Activated CD4-positive, alpha-beta T cell treated with anti-CD3 and anti-CD28 coated beads, Interleukin-2, amount 10 ng/mL, durations not matched to agents 24 days and 14 days (primary cell): ENCODE results near the gene CERCAM. TPM values are rescaled to one million over a fixed set of nuclear protein-coding genes. Genes with fewer than 3 reads are reported as not detected.
A peak's percentile ranks its signal among the peaks of the same experiment; 100 is the strongest.
"Not testable (repeated sequence)": the region's sequence is repeated elsewhere in the genome, so short reads cannot be mapped to it uniquely, and the experiment has no call there.

Experiments used
- DNase-seq: peaks from one replicate; pipeline ENCODE4 v3.0.0; 2022
- H3K27ac Mint-ChIP-seq: one replicate; pipeline ENCODE4 v1.8.0; 2022; ENCODE audit warnings: mild to moderate bottlenecking, mixed read lengths
- H3K27me3 Mint-ChIP-seq: one replicate; pipeline ENCODE4 v1.8.0; 2022; ENCODE audit warnings: mixed read lengths
- H3K36me3 Mint-ChIP-seq: one replicate; pipeline ENCODE4 v1.8.0; 2022; ENCODE audit warnings: low read depth, mild to moderate bottlenecking, mixed read lengths
- H3K4me1 Mint-ChIP-seq: one replicate; pipeline ENCODE4 v1.8.0; 2021; ENCODE audit warnings: mixed read lengths
- H3K4me3 Mint-ChIP-seq: one replicate; pipeline ENCODE4 v1.8.0; 2022; ENCODE audit warnings: mild to moderate bottlenecking, moderate library complexity, mixed read lengths
- H3K9me3 Mint-ChIP-seq: one replicate; pipeline ENCODE4 v1.8.0; 2021; ENCODE audit warnings: mixed read lengths
- intact Hi-C: fragments of 100-400 bp; cut with micrococcal nuclease; formaldehyde crosslinking; loops from one replicate; pipeline ENCODE4 v1.15.1; 2023
- total RNA-seq: library from RNA; stranded (reverse); gene quantifications from 2 replicates; pipeline ENCODE4 v1.2.3, GENCODE V29; 2022

CERCAM gene
- total RNA-seq, 1 donor from 2014 or later: 1.6 TPM

DNA sequence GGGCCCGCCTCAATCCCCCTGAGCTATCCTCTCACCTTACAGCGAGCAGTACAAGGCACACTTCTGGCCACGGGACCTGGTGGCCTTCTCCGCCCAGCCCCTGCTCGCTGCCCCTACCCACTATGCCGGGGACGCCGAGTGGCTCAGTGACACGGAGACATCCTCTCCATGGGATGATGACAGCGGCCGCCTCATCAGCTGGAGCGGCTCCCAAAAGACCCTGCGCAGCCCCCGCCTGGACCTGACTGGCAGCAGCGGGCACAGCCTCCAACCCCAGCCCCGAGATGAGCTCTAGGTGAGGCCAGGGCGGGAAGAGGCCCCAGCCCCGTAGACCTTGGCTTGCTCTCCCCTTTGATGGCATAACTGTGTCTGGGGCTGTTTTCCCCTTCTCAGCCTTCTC lies 15.0 kb downstream of the CERCAM start:
- no peak for DNase-seq
- Mint-ChIP-seq H3K27me3 (no peaks in the 10 kb centered on the region), H3K9me3 (no peaks in the 10 kb centered on the region), H3K4me3 (no peak overlapping the region), H3K4me1 (peaks cover 7% of the 10 kb centered on the region), H3K27ac (no peak overlapping the region), H3K36me3 (no peaks in the 10 kb centered on the region)
- intact Hi-C loops: no loop called here

DNA sequence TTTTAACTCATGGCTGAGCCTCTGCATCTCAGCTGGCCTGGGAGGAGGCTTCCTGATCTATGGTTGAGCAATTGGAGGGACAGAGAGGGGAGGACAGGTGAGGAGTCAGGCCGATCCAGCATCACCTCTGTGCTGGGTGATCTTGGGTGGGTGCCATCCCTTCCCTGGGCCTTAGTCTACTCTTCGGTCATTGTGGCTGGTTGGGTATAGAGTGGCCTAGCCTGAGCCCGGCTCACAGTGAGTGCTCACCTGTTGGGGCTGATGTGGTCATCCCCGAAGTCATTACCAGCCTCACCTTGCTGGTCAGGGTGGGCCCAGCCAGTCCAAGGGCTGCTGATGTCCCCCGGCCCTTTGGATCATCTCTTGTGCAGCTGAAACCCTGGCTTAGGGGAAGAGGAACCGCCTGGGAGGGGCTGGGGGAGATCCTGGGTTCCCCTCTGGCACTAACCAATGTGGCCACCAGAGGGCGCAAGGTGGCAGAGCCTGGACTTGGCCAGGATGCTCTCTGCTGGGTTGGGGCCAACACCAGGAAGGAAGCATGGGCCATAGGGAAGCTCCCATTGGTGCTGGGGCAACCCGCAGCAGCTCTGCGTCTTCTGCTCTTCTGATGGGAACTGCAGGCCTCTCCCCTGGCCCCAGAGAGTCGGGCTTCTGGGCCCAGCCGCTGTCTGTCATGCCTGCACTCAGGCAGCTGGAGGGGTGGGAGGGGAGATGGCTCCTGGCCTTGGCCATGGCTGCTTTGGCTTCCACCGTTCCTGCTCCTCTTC lies 17.9 kb downstream of the CERCAM start:
- no peak overlapping the region for H3K27ac Mint-ChIP-seq
- intact Hi-C loops: no loop called here
- peak; percentile 96 for DNase-seq
- H3K4me3 Mint-ChIP-seq: no peak overlapping the region
- H3K27me3 Mint-ChIP-seq: no peaks in the 10 kb centered on the region
- H3K36me3 Mint-ChIP-seq: no peaks in the 10 kb centered on the region
- H3K4me1 Mint-ChIP-seq: peaks cover 7% of the 10 kb centered on the region
- no peaks in the 10 kb centered on the region for H3K9me3 Mint-ChIP-seq

DNA sequence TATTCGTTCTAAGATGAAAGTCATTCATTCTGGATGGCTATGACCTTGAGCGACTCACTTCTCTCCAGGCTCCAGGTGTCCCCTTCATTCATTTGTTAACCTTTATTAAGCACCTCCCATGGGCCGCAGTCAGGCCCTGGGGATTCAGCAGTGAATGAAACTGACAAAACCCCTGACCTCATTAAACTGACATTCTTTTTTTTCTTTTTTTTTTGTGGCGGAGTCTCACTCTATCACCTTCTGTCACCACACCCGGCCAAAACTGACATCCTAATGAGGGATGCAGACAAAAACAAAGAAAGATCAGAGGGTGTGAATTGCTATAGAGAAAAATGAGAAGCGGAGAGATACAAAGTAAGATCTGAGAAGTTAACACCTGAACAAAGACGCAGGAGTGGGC lies 18.6 kb downstream of the CERCAM start:
- Mint-ChIP-seq H3K27me3 (no peaks in the 10 kb centered on the region), H3K4me1 (peaks cover 7% of the 10 kb centered on the region), H3K9me3 (no peaks in the 10 kb centered on the region), H3K36me3 (no peaks in the 10 kb centered on the region), H3K4me3 (no peak overlapping the region), H3K27ac (no peak overlapping the region)
- DNase-seq: no peak
- intact Hi-C loops: no loop called here

DNA sequence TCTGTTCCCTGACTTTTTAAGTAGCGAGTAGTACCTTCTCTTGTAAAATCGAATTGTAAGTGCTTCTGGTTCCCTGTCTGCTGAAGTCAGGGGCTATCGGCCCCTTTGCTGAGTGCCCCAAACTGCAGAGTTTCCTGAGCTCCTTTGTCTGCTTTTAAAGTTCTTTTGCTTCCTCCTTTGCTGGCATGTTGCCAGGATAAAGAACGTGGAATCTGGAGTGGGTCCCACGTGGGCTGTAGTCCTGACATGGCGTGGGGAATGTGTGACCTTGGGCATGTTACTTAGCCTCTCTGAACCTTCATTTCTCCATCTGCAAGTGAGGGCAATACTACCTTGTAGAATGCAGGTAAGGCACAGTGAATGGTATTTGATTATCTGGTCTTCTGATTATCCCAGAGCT lies 21.5 kb downstream of the CERCAM start:
- Mint-ChIP-seq H3K9me3 (no peaks in the 10 kb centered on the region), H3K27me3 (peaks cover 2% of the 10 kb centered on the region), H3K27ac (no peak overlapping the region), H3K4me3 (no peak overlapping the region), H3K36me3 (no peaks in the 10 kb centered on the region), H3K4me1 (peaks cover 7% of the 10 kb centered on the region)
- intact Hi-C loops: no loop called here
- no peak for DNase-seq

DNA sequence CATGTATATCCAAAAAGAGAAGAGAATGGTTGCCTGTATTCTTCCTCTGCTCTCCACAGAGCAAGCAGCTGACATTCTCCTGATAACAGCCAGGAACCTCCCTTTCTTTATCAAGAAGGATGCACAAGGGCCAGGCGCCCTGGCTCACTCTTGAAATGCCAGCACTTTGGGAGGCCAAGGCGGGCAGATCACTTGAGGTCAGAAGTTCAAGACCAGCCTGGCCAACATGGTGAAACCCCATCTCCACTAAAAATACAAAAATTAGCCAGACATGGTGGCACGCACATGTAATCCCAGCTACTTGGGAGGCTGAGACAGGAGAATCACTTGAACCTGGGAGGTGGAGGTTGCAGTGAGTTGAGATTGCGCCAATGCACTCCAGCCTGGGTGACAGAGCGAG lies 25.8 kb downstream of the CERCAM start:
- H3K36me3 Mint-ChIP-seq, H3K4me1 Mint-ChIP-seq, H3K9me3 Mint-ChIP-seq, DNase-seq, H3K27ac Mint-ChIP-seq, H3K4me3 Mint-ChIP-seq, intact Hi-C loops, H3K27me3 Mint-ChIP-seq: not testable (repeated sequence)

DNA sequence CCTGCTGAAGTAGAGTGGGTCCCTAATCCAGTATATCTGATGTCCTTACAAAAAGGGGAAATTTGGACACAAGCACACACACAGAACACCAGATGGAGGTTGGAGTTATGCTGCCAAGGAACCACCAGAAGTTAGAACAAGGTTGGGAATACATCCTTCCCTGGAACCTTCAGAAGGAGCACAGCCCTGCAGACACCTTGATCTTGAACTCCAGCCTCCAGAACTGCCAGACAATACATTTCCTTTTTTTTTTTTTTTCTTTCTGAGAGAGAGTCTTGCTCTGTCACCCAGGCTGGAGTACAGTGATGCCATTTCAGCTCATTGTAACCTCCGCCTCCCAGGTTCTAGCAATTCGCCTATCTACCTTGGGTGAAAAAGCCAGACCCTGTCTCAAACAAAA lies 28.1 kb downstream of the CERCAM start:
- Mint-ChIP-seq H3K36me3 (no peaks in the 10 kb centered on the region), H3K9me3 (no peaks in the 10 kb centered on the region), H3K27me3 (peaks cover 2% of the 10 kb centered on the region), H3K4me3 (no peak overlapping the region), H3K27ac (no peak overlapping the region), H3K4me1 (no peaks in the 10 kb centered on the region)
- no peak for DNase-seq
- intact Hi-C loops: no loop called here

DNA sequence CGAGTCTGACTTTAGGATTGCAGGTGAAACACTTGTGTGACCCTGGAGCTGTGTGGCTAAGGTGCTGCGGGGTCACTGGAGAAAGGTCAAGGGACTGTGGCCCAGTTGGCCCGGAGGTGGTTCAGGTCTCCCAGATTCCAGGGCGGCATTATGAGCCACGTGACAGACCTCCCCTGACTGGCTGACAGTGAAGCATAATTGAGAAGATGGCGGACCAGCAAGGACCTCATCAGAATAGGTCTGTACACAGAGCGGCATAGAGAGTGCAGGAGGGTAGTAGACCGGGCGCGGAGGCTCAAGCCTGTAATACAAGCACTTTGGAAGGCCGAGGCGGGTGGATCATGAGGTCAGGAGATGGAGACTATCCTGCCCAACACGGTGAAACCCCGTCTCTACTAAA lies 34.3 kb downstream of the CERCAM start:
- H3K27me3 Mint-ChIP-seq: no peaks in the 10 kb centered on the region
- H3K27ac Mint-ChIP-seq: peak overlapping the region; percentile 78
- H3K4me3 Mint-ChIP-seq: peak overlapping the region; percentile 91
- H3K9me3 Mint-ChIP-seq: no peaks in the 10 kb centered on the region
- intact Hi-C loops: loop anchor here (5.0 kb wide), 2 partner anchors 447 to 572 kb away; partner anchors contain the start of gene SH3GLB2
- no peak for DNase-seq
- peaks cover 20% of the 10 kb centered on the region for H3K4me1 Mint-ChIP-seq
- peaks cover 2% of the 10 kb centered on the region for H3K36me3 Mint-ChIP-seq

DNA sequence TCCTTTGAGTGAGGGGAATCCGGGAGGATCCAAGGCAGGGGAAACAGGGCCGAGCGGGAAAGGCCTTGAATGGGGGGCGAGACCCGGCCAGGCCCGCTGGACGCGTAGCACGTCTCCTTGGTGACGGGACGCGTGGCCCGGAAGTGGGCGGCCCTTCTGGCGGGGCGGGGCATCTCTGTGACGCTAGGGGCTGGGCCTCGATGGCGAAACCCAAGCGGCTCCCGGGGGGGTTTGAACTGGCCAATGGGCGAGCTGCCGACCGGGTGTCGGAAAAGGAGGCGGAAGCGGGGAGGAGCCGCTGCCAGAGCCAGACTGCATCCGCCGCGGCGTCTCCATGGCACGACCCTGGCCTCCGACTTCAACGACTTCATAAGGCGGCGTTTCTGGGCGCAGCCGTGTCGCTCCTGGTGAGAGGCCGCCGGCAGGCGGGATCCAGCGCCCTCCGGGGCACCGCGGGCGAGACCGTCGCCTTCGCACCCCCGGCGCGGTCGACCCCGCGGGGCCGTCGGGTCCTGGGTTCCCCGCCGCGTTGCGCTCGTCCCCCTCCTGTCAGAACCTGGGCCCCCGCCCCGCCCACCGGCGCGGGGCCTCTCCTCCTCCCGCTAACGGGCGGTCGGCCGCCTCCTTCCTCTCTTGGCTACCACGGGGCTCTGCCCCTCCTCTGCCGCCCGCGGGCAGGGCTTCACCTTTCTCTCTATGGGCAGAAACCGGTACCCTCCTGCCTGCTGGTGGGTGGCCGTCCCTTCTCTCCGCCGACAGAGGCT lies 35.4 kb downstream of the CERCAM start, which contains the start of gene ODF2:
TSS of gene ODF2 (plus strand) at position 158 of the 764 bp plus-strand sequence. CDS start at position 244, 86 bp downstream.
- Mint-ChIP-seq H3K36me3 (peaks cover 9% of the 10 kb centered on the region), H3K27ac (peak within 1 kb of the TSS; percentile 94), H3K9me3 (no peaks in the 10 kb centered on the region), H3K4me3 (peak within 1 kb of the TSS; percentile 91), H3K27me3 (no peaks in the 10 kb centered on the region), H3K4me1 (peaks cover 20% of the 10 kb centered on the region)
- DNase-seq: peak; percentile 100
- intact Hi-C loops: loop anchor here (1.0 to 5.0 kb wide), 6 partner anchors 49 to 571 kb away; partner anchors contain the start of genes GLE1, SH3GLB2, SPTAN1 and URM1

DNA sequence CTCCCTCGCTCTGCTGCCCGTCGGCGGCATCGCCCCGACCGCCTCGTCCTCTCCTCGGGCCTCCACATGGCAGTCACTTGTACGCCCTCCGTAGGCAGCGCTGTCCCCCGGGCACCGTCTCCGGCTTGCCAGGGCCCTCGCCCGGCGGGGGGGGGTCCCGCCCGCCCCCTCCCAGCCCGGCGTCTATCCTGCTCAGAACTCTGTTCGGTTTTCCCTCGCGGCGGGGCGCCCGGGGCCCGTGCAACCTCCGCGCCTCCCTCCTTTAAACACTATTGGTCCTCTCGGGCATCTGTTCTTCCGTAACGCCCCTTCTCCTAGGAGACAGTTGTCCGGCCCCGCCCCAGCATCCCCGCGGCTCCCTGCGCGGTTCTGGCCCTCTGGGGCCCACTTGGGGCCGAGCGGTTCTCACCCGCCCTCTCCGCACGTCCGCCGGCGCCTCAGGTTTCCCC lies 36.0 kb downstream of the CERCAM start:
- intact Hi-C loops: loop anchor here (1.0 to 5.0 kb wide), 6 partner anchors 48 to 571 kb away; partner anchors contain the start of genes GLE1, SH3GLB2, SPTAN1 and URM1
- DNase-seq: peak; percentile 94
- peak overlapping the region; percentile 91 for H3K4me3 Mint-ChIP-seq
- H3K9me3 Mint-ChIP-seq: no peaks in the 10 kb centered on the region
- no peaks in the 10 kb centered on the region for H3K27me3 Mint-ChIP-seq
- peaks cover 20% of the 10 kb centered on the region for H3K4me1 Mint-ChIP-seq
- H3K36me3 Mint-ChIP-seq: peaks cover 13% of the 10 kb centered on the region
- H3K27ac Mint-ChIP-seq: peak overlapping the region; percentile 94

DNA sequence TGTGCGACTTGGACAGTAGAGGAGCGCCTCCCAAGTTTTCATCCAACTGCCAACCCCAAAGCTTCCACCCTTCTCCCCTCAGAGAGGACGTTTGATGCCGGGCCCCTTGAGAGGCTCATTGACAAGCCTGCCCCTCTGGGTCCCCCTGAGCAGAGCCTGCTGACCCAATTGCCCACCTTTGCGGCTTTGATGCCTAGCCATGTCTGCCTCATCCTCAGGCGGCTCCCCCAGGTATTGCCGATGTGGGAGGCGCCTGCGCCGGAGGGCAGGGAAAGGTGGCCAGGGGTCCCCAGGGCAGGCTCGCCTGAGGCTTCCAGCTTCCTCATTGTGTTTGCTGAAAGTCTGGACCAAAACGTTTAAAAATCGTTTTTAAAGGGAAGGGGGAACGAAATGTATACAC lies 36.5 kb downstream of the CERCAM start:
- Mint-ChIP-seq H3K4me3 (peak overlapping the region; percentile 91), H3K9me3 (no peaks in the 10 kb centered on the region), H3K27ac (peak overlapping the region; percentile 94), H3K4me1 (peaks cover 20% of the 10 kb centered on the region), H3K36me3 (peaks cover 19% of the 10 kb centered on the region), H3K27me3 (no peaks in the 10 kb centered on the region)
- DNase-seq: peak; percentile 64
- intact Hi-C loops: loop anchor here (2.0 to 5.0 kb wide), 3 partner anchors 48 to 570 kb away; partner anchors contain the start of genes GLE1 and SH3GLB2

DNA sequence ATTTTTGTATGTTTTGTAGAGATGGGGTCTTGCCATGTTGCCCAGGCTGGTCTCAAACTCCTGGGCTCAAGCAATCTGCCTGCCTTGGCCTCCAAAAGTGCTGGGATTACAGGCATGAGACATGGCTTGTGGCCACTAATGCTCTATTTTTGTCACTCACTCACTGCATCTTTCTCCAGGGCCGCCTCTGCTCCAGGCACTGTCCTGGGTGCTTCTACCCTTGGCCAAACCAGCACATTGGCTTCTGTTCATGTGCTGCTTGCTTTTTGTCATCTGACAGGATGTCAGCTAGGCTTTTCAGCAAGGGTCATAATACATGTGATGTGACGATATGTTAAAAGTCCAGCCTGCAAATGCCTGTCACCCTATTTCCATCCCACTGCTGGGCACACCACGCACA lies 38.4 kb downstream of the CERCAM start:
- H3K36me3 Mint-ChIP-seq: peaks cover 28% of the 10 kb centered on the region

DNA sequence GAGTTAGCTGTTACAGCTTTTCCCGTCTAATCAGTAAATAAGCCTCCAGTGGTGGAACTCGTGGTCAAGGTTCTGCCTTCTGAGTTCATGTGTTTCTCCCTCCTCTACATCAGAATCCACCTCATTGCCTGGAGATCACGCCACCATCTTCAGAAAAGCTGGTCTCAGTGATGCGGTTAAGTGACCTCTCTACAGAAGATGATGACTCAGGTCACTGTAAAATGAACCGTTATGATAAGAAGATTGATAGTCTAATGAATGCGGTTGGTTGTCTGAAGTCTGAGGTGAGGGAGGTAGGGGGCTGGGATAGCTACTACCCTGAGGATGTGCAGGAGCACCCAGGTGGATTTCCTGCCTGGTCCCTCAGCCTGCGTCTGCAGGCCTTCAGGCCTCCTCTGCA lies 48.4 kb downstream of the CERCAM start:
- H3K36me3 Mint-ChIP-seq: peaks cover 22% of the 10 kb centered on the region

More for the DNA sequence above, 38.4 kb downstream of the CERCAM start:
- Mint-ChIP-seq H3K9me3 (no peaks in the 10 kb centered on the region), H3K27me3 (no peaks in the 10 kb centered on the region), H3K27ac (no peak overlapping the region), H3K4me1 (peaks cover 20% of the 10 kb centered on the region), H3K4me3 (no peak overlapping the region)
- no peak for DNase-seq
- intact Hi-C loops: loop anchor here (5.0 kb wide), 2 partner anchors 443 to 568 kb away; partner anchors contain the start of gene SH3GLB2

DNA sequence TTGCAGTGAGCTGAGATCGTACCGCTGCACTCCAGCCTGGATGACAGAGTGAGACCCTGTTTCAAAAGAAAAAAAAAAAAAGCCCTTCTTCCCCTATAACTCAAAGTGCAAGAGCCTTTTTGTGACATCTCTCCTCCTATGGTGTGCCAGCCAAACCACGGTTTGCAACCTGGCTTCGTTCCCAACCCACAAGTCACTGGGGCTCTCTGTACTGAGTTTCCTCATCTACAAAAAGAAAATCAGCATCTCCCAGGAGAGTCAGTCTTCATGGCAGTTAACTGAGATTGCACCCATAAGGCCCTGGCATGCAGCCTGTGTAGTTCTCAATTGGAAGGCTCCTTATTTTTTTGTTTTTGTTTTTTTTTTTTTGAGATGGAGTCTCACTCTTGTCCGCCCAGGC lies 49.9 kb downstream of the CERCAM start:
- Mint-ChIP-seq H3K27ac (no peak overlapping the region), H3K27me3 (no peaks in the 10 kb centered on the region), H3K4me1 (no peaks in the 10 kb centered on the region), H3K9me3 (no peaks in the 10 kb centered on the region), H3K36me3 (peaks cover 26% of the 10 kb centered on the region), H3K4me3 (no peak overlapping the region)
- intact Hi-C loops: no loop called here
- no peak for DNase-seq

More for the DNA sequence above, 48.4 kb downstream of the CERCAM start:
- intact Hi-C loops: no loop called here
- Mint-ChIP-seq H3K4me3 (no peak overlapping the region), H3K4me1 (no peaks in the 10 kb centered on the region), H3K9me3 (no peaks in the 10 kb centered on the region), H3K27me3 (no peaks in the 10 kb centered on the region), H3K27ac (no peak overlapping the region)
- DNase-seq: no peak

DNA sequence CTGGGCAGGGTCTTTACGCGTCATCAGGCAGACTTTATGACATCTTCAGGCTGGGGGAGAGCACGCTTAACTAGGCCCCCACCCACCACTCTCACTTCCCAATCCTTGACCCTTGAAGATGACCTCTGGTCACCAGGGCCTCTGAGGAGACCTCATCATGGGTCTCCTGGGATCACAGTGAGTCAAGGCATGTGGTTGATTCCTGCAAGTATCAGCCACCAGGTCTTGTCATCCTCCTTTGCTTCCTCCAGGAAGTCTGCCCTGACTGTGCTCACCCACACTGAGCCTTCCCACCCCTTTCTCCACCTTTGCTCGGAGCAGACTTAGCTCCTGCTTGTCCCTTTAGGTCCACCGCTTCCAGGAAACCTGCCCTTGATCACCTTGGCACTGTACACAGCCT lies 52.4 kb downstream of the CERCAM start:
- H3K27me3 Mint-ChIP-seq: no peaks in the 10 kb centered on the region
- H3K4me1 Mint-ChIP-seq: no peaks in the 10 kb centered on the region
- no peak for DNase-seq
- H3K27ac Mint-ChIP-seq: no peak overlapping the region
- H3K4me3 Mint-ChIP-seq: no peak overlapping the region
- intact Hi-C loops: no loop called here
- no peaks in the 10 kb centered on the region for H3K9me3 Mint-ChIP-seq
- H3K36me3 Mint-ChIP-seq: peaks cover 32% of the 10 kb centered on the region
